Measurements from ENCODE around the gene NR3C1.

DNA sequence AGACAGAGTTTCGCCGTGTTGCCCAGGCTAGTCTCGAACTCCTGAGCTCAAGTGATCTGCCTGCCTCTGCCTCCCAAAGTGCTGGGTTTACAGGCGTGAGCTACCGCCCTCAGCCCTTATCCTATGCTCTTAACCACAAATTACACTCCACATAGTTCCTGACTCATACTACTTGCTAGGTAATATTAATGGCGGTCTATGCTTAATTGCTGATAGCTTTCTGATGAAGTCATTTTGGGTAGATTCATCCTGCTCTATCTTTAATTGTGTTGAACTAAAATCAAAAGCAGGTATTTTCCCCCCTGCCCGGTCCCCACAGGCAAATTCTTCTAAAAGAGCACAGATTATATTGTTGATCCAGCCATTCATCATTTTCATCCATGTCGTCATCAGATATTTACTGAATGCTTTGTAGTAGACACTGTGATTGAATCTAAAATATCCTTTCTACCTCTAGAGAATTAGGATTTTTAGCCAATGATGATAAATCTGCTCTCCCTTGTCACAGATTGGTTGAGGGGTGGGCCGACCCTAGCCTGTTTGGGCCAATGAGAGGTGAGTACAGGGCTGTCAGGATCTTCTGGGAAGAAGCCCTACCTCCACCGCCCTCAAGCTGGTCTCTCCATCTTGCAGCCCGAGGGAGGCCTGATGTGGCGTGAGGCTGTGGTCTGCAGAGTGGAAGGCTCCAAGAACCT is 144.8 kb downstream of the NR3C1 start:
- TF ChIP-seq, protein P1, sequence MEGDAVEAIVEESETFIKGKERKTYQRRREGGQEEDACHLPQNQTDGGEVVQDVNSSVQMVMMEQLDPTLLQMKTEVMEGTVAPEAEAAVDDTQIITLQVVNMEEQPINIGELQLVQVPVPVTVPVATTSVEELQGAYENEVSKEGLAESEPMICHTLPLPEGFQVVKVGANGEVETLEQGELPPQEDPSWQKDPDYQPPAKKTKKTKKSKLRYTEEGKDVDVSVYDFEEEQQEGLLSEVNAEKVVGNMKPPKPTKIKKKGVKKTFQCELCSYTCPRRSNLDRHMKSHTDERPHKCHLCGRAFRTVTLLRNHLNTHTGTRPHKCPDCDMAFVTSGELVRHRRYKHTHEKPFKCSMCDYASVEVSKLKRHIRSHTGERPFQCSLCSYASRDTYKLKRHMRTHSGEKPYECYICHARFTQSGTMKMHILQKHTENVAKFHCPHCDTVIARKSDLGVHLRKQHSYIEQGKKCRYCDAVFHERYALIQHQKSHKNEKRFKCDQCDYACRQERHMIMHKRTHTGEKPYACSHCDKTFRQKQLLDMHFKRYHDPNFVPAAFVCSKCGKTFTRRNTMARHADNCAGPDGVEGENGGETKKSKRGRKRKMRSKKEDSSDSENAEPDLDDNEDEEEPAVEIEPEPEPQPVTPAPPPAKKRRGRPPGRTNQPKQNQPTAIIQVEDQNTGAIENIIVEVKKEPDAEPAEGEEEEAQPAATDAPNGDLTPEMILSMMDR (IDR thresholded peaks at IDR 0.05) = no peak
- TF ChIP-seq POLR2A (IDR thresholded peaks at IDR 0.05) = no peak
